NB4 (cell line): ENCODE data around the gene CASP12.

Experiments used
- DNase-seq: peaks from one replicate; pipeline ENCODE4 v3.0.0; 2010; ENCODE audit warnings: low read depth
- H3K4me3 ChIP-seq: one replicate; pipeline ENCODE4 v1.5.1; 2011; ENCODE audit warnings: mild to moderate bottlenecking, low read depth, low read length, moderate library complexity
- CTCF ChIP-seq: IDR thresholded peaks from one replicate; pipeline ENCODE4 v1.5.1; 2012; ENCODE audit warnings: low read depth, low read length
- MAX ChIP-seq: IDR thresholded peaks from 2 replicates; pipeline ENCODE4 v1.6.1; 2011; ENCODE audit warnings: low read depth, low read length
- MYC ChIP-seq: IDR thresholded peaks from 2 replicates; pipeline ENCODE4 v1.6.1; 2011; ENCODE audit warnings: low read depth, low read length
- POLR2A ChIP-seq: IDR thresholded peaks from 2 replicates; pipeline ENCODE4 v1.6.1; 2011; ENCODE audit warnings: mild to moderate bottlenecking; ENCODE audit not compliant: insufficient read length; ENCODE audit errors: extremely low read depth

Gene CASP12

GRCh38 chr11:104870910-104871309, 27.4 kb downstream of the CASP12 start:
- TF ChIP-seq MYC (no peak), POLR2A (no peak), CTCF (no peak), MAX (no peak)
- DNase-seq = no peak
- H3K4me3 ChIP-seq = no peak overlapping the region

GRCh38 chr11:104866815-104867214, 31.4 kb downstream of the CASP12 start:
- H3K4me3 ChIP-seq = no peak overlapping the region
- no peak for TF ChIP-seq CTCF
- TF ChIP-seq POLR2A = no peak
- TF ChIP-seq MAX = no peak
- no peak for TF ChIP-seq MYC
- no peak for DNase-seq

GRCh38 chr11:104858882-104859775, 39.1 kb downstream of the CASP12 start:
- peak overlapping the region; percentile 2 for H3K4me3 ChIP-seq
- TF ChIP-seq CTCF = no peak
- peak; percentile 46 for TF ChIP-seq MAX
- TF ChIP-seq POLR2A = no peak
- peak; percentile 78 for TF ChIP-seq MYC
- peak; percentile 81 for DNase-seq

GRCh38 chr11:104856607-104857006, 41.7 kb downstream of the CASP12 start:
- DNase-seq = peak; percentile 61
- TF ChIP-seq MAX (no peak), POLR2A (no peak), CTCF (no peak), MYC (no peak)
- no peak overlapping the region for H3K4me3 ChIP-seq

- DNase-seq = no peak
- TF ChIP-seq MYC = no peak
- no peak for TF ChIP-seq POLR2A
- no peak for TF ChIP-seq MAX
- TF ChIP-seq CTCF = no peak
- H3K4me3 ChIP-seq = no peak overlapping the region
These were observed 42.3 kb downstream of the CASP12 start for GRCh38 chr11:104855965-104856364.
